Measurements from ENCODE around the gene RUNDC3A. TPM values are rescaled to one million over a fixed set of nuclear protein-coding genes. Genes with fewer than 3 reads are reported as not detected.
"Not testable (repeated sequence)": the region's sequence is repeated elsewhere in the genome, so short reads cannot be mapped to it uniquely, and the experiment has no call there.

Gene RUNDC3A
- total RNA-seq, 4 donors from 2014 or later: 0.42 to 2.8 (median 1.7) TPM

GRCh38 chr17:44335968-44336367 lies 27.6 kb downstream of the RUNDC3A start:
- intact Hi-C loops (cut with DNase I): no loop called here

GRCh38 chr17:44338702-44339101 lies 30.3 kb downstream of the RUNDC3A start:
- peaks cover 0 to 23% (median 0%) of the 10 kb centered on the region in 4 donors for H3K27me3 ChIP-seq
- no peak overlapping the region for H3K4me3 ChIP-seq
- H3K36me3 ChIP-seq: no peaks in the 10 kb centered on the region
- TF ChIP-seq POLR2AphosphoS5 (IDR thresholded peaks at IDR 0.05) (no peak), CTCF (IDR thresholded peaks at IDR 0.05) (no peak), POLR2A (IDR thresholded peaks at IDR 0.05; ENCODE audit: low read depth) (no peak), EP300 (IDR thresholded peaks at IDR 0.05) (no peak)
- 50% methylated on average over 6 of the region's 6 CpGs for WGBS
- no peak for DNase-seq (ENCODE audit: extremely low spot score)
- H3K27ac ChIP-seq (replicated peaks in 1 of 4): no peak overlapping the region
- intact Hi-C loops (cut with DNase I): no loop called here
- no peaks in the 10 kb centered on the region for H3K4me1 ChIP-seq
- no peaks in the 10 kb centered on the region for H3K9me3 ChIP-seq

More at GRCh38 chr17:44335968-44336367, 27.6 kb downstream of the RUNDC3A start:
- no peak overlapping the region for H3K4me3 ChIP-seq
- H3K27ac ChIP-seq (replicated peaks in 1 of 4): no peak overlapping the region
- DNase-seq (ENCODE audit: extremely low spot score): no peak
- TF ChIP-seq EP300 (IDR thresholded peaks at IDR 0.05): no peak
- TF ChIP-seq POLR2AphosphoS5 (IDR thresholded peaks at IDR 0.05): no peak
- TF ChIP-seq POLR2A (IDR thresholded peaks at IDR 0.05; ENCODE audit: low read depth): no peak
- TF ChIP-seq CTCF (IDR thresholded peaks at IDR 0.05): no peak
- H3K36me3 ChIP-seq: no peaks in the 10 kb centered on the region
- H3K4me1 ChIP-seq: peaks cover 0 to 7% (median 3%) of the 10 kb centered on the region in 4 donors
- H3K9me3 ChIP-seq: no peaks in the 10 kb centered on the region
- H3K27me3 ChIP-seq: peaks cover 0 to 23% (median 0%) of the 10 kb centered on the region in 4 donors
- 47% methylated on average over 5 of the region's 5 CpGs for WGBS

- H3K4me1 ChIP-seq: peaks cover 8 to 13% (median 11%) of the 10 kb centered on the region in 4 donors
- H3K27ac ChIP-seq (replicated peaks in 1 of 4); H3K4me3 ChIP-seq; intact Hi-C loops (cut with DNase I); H3K9me3 ChIP-seq; H3K36me3 ChIP-seq; DNase-seq (ENCODE audit: extremely low spot score): not testable (repeated sequence)
- H3K27me3 ChIP-seq: peaks cover 0 to 21% (median 0%) of the 10 kb centered on the region in 4 donors
- 65% methylated on average over 5 of the region's 5 CpGs for WGBS
Observed at GRCh38 chr17:44340553-44340952, 32.2 kb downstream of the RUNDC3A start.

- no peak overlapping the region for H3K27ac ChIP-seq (replicated peaks in 1 of 4)
- peaks cover 14 to 31% (median 25%) of the 10 kb centered on the region in 4 donors for H3K4me1 ChIP-seq
- WGBS: 87% methylated on average over 11 of the region's 11 CpGs
- H3K9me3 ChIP-seq: no peaks in the 10 kb centered on the region
- intact Hi-C loops (cut with DNase I): no loop called here
- no peak for DNase-seq (ENCODE audit: extremely low spot score)
- peaks cover 0 to 2% (median 0%) of the 10 kb centered on the region in 4 donors for H3K27me3 ChIP-seq
- peaks cover 0 to 6% (median 1%) of the 10 kb centered on the region in 4 donors for H3K36me3 ChIP-seq
- TF ChIP-seq CTCF (IDR thresholded peaks at IDR 0.05) (no peak), POLR2A (IDR thresholded peaks at IDR 0.05; ENCODE audit: low read depth) (no peak), EP300 (IDR thresholded peaks at IDR 0.05) (no peak), POLR2AphosphoS5 (IDR thresholded peaks at IDR 0.05) (no peak)
- H3K4me3 ChIP-seq: peak overlapping the region in 1 of 4 donors; percentile 77
Observed at GRCh38 chr17:44343510-44344209, 35.3 kb downstream of the RUNDC3A start.

- peak within 1 kb of the TSS; percentile 84 to 90 (median 87) for H3K27ac ChIP-seq (replicated peaks in 1 of 4)
- DNase-seq (ENCODE audit: extremely low spot score): peak; percentile 100
- TF ChIP-seq CTCF (IDR thresholded peaks at IDR 0.05): no peak
- peak; percentile 89 to 92 for TF ChIP-seq POLR2AphosphoS5 (IDR thresholded peaks at IDR 0.05)
- TF ChIP-seq POLR2A (IDR thresholded peaks at IDR 0.05; ENCODE audit: low read depth): no peak
- no peaks in the 10 kb centered on the region for H3K27me3 ChIP-seq
- intact Hi-C loops (cut with DNase I): no loop called here
- peak within 1 kb of the TSS; percentile 73 to 87 (median 82) for H3K4me3 ChIP-seq
- peaks cover 14 to 32% (median 25%) of the 10 kb centered on the region in 4 donors for H3K4me1 ChIP-seq
- H3K36me3 ChIP-seq: peaks cover 0 to 19% (median 15%) of the 10 kb centered on the region in 4 donors
- H3K9me3 ChIP-seq: no peaks in the 10 kb centered on the region
- 0% methylated on average over 23 of the region's 26 CpGs for WGBS
Observed at GRCh38 chr17:44344939-44345453, 36.6 kb downstream of the RUNDC3A start, which contains the start of gene GRN. Gene GRN, plus strand, starts transcription at chr17:44345302. Its CDS starts 3,863 bp downstream, at chr17:44349165.
